GM11168 (cell line): ENCODE measurements around the gene NPB.
"Not testable (repeated sequence)": the region's sequence is repeated elsewhere in the genome, so short reads cannot be mapped to it uniquely, and the experiment has no call there.

Experiments used
- in situ Hi-C: fragments of 300-500 bp; cut with MboI; formaldehyde crosslinking; loops from one replicate; pipeline ENCODE4 v1.12.0; 2022; ENCODE audit warnings: low sequenced_read_pairs; ENCODE audit not compliant: unreplicated experiment

The NPB gene

GRCh38 chr17:81909966-81910839, 8.2 kb downstream of the NPB start:
- in situ Hi-C loops = no loop called here

GRCh38 chr17:81910840-81911276, 8.8 kb downstream of the NPB start:
- in situ Hi-C loops = no loop called here

GRCh38 chr17:81911277-81911961, 9.4 kb downstream of the NPB start, which contains the start of gene PCYT2:
TSS of gene PCYT2 (minus strand) at chr17:81911399. CDS start at chr17:81911355, 44 bp downstream.
- in situ Hi-C loops = no loop called here

GRCh38 chr17:81911969-81912368, 9.9 kb downstream of the NPB start:
- in situ Hi-C loops = no loop called here

DNA sequence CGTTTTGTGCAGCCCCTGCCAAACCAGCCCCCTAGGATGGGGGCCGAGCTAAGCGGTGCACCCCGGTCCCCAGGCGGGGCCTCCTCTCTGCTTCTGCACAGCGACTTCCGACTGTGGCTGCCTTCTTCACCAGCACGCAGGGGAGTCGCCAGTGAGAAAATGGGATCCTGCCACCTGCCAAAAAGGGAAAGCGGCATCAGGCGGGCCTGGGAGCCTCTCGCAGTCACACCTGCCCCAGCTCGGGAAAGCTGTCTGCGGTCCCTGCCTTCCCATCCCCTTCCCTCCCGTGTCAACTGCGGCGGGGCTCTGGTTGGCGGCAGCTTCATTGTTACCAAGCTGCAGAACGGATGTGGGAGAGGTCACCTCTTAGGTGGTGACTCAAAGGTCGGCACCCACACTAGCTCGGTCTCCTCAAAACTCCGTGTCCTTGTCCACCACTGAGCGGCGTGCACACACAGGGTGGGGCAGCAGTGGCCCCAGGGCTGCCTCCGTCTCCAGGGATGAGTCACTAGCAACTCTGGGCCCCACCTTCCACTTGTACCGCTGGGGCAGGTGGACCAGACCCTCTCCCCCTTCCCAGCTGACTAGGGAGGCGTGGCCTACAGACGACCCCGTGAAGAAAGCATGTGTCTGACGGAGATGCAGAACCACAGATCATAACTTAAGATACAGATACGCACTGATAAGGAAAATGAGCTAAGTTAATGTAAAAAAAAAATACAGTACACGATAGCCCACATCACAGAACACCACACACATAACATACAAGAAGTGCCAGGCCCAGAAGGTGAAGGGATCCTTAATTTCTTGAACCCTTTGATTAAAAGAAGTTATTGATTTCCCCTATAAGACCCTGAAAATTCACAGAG, 10.6 kb downstream of the NPB start:
- in situ Hi-C loops = no loop called here

- in situ Hi-C loops = no loop called here
These were observed 11.5 kb downstream of the NPB start for GRCh38 chr17:81913394-81914102.

DNA sequence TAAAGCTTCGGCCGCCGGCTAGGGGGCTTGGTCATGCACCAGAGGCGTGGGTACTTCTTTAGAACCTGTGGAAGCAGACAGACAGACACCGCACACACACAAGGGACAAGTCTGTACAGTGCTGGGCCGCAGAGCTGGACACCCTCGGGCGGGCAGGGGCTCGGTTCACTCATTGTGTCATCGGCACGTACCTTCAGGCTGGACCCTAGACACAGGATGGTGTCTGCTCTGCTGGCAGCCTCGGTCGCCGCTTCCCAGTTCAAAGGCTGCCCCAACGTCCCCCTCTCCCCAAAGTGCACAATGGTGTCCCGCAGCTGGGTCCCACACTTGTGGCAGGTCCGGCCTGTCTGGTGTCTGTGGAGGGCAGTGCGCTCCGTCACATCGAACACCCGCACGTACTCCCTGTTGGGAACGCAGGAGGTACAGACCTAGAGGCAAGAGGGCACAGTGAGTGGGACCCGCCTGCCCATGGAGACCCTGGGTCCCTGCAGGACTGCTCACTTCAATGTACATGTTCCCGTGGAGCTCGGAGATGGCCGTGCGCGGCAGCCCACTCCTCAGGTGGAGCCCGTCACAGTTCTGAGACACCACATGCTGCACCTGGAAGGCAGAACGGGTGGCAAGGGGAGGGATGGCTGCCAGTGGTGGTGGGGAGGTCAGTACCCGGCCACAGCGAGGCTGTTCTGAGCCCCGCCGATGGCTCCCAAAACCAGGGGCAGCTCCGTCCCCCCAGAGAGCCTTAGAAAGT, 12.2 kb downstream of the NPB start:
- in situ Hi-C loops = no loop called here

DNA sequence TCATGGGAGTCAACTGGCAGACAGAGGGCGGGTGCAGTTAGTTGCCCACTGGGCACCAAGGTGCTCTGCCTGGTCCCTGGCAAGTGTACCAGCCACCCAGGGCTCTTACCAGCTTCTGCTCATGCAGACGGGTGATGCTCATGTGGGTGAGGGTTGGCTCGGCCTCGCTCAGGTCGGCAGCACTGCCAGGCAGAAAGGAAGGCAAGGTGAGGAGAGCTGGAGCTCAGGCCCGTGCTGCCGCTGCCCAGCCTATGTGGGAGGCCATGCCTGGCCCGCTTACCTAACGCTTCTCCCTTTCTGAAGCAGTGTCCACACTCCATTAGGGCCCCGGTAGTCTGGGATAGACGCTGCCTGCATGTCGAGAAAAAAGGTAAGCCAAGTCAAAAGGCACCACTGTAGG, 13.3 kb downstream of the NPB start:
- in situ Hi-C loops = no loop called here

GRCh38 chr17:81916234-81917001, 14.4 kb downstream of the NPB start:
- in situ Hi-C loops = no loop called here

- in situ Hi-C loops = no loop called here
These were observed 15.7 kb downstream of the NPB start, which contains the start of gene SIRT7 for GRCh38 chr17:81917565-81918332. TSS of gene SIRT7 (minus strand) at chr17:81918176. CDS start at chr17:81918131, 45 bp downstream.

- in situ Hi-C loops = not testable (repeated sequence)
These were observed 16.3 kb downstream of the NPB start for GRCh38 chr17:81918333-81918669.

GRCh38 chr17:81918832-81919545, 17.0 kb downstream of the NPB start:
- in situ Hi-C loops = no loop called here

DNA sequence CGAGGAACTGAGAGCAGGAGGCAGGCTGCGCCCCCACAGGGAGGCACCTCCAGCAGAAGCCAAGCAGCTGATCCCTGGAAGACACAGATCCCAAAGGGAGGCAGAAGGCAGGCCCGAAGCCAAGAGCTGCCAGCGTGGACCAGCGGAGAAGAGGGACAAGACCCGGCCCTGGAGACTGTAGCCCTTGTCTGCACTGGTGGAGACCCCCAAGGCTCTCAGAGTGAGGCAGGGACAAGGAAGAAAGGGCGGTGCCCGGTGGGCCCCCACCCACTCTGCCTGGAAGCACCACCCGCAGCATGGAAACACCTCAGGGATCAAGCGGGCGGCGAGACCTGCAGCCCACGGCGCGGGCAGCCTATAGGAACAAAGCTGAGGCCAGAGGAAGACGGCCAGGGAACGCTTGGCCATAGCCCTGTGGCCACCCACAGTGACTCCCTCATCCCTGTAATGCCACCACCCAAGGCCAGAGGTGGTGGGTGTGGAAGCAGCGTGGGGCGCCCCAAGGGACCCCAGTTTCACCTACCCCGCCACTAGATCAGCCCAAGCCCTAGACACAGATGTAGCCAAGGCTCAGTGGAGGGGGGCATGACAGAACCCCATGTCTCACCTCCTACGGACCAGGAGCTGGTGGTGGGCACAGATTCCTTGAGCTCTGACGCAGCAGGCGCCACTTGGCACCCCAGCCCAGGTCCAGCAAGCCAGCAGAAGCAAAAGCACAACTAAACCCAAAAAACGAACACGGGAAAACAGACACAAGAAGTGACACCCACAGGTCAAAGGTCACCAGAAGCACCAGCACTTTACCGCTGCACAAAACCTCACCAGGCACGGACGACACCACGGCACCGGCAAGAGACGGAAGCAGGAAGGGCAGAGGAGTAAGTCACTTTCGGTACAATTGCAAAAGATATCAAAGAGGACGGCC, 18.8 kb downstream of the NPB start:
- in situ Hi-C loops = no loop called here

GRCh38 chr17:81921537-81921862, 19.5 kb downstream of the NPB start:
- in situ Hi-C loops = no loop called here

DNA sequence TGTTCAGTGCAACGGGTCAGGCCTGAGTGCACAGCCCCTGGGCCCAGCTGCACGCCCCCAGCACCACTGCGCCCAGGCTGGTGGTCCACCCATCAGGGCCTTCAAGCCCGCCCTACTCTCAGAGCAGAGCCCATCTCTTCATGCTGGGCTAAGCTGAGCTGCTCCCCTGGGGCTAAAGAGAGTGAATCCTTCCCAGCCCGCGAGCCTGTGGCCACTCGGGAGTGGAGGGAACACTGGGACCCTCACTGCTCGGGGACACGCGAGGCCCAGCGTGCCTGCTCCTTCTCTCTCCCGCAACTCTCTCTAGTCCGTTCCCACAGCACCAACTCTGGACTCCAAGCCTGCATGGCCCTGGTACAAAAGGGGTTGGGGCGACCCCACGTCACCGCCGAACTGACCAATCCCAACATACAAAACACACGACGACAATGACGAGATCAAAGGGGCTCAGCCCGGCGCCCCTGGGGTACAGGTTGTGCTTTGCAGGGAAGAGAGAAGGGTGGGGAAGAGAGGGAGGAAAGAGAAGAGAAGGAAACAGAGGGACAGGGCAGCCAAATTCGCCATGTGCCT, 20.0 kb downstream of the NPB start:
- in situ Hi-C loops = no loop called here
